Fibroblast of lung (primary cell): ENCODE data around the gene GRAMD4.

Experiments
- CTCF ChIP-seq, 2 donors: IDR thresholded peaks in 1 of 2; conservative IDR thresholded peaks in 1 of 2; 1 replicate in 1 of 2; 2 replicates in 1 of 2; pipeline ENCODE4 v1.5.1; 2011 to 2012; ENCODE audit warnings: low read length in 2 of 2, control low read depth in 1 of 2, inconsistent platforms in 1 of 2, low read depth in 1 of 2, mild to moderate bottlenecking in 1 of 2
- EZH2 ChIP-seq: IDR thresholded peaks from 2 replicates; pipeline ENCODE4 v1.5.1; 2012; ENCODE audit warnings: low read length, control low read depth, mild to moderate bottlenecking; ENCODE audit errors: missing control alignments

GRCh38 chr22:46674906-46675305, 54.7 kb downstream of the GRAMD4 start:
- TF ChIP-seq CTCF (conservative IDR thresholded peaks at IDR 0.05 in 1 of 2, IDR thresholded peaks at IDR 0.05 in 1 of 2; ENCODE audit: low read depth in 1 of 2, low read length in 2 of 2) (no peak), EZH2 (no peak)
